B cell (primary cell): ENCODE results near the gene KANTR. TPM values are rescaled to one million over a fixed set of nuclear protein-coding genes. Genes with fewer than 3 reads are reported as not detected.

ENCODE experiments used
- ATAC-seq: fragments of 200-7000 bp; cut with Tn5 transposase; one replicate; pipeline ENCODE4 v1.10.0; 2021; ENCODE audit warnings: low read depth, mild to moderate bottlenecking, moderate number of reproducible peaks, moderate library complexity
- CTCF ChIA-PET: fragments of 350-600 bp; sonication (Branson Sonifier 250); formaldehyde crosslinking; loops from one replicate; lab custom pipeline; 2021; ENCODE audit warnings: antibody characterized with exemption, inconsistent platforms; lab: Charles Lee
- POLR2A ChIA-PET: fragments of 350-600 bp; sonication (Branson Sonifier 250); formaldehyde crosslinking; loops from one replicate; lab custom pipeline; 2021; ENCODE audit warnings: antibody characterized with exemption; lab: Charles Lee
- DNase-seq: peaks from one replicate; pipeline ENCODE4 v3.0.0; 2013
- H2AFZ ChIP-seq: 2 replicates; pipeline ENCODE4 v1.6.1; 2012; ENCODE audit warnings: mild to moderate bottlenecking, low read depth, low read length; ENCODE audit not compliant: insufficient read depth, poor library complexity, severe bottlenecking
- H3K27ac ChIP-seq, 2 donors: 1 replicate in 1 of 2; 2 replicates in 1 of 2; pipeline ENCODE4 v1.5.1; 2012 to 2013; ENCODE audit warnings: low read length in 2 of 2, mild to moderate bottlenecking in 2 of 2, moderate library complexity in 1 of 2
- H3K27me3 ChIP-seq, 4 experiments: fragments of 200-600 bp in 1 of 4; sonication (generic) in 1 of 4; replicated peaks in 1 of 4; 1 replicate in 2 of 4; 2 replicates in 2 of 4; pipeline versions ENCODE4 v1.6.1 to v1.7.0; 2013 to 2016; ENCODE audit warnings: low read length in 3 of 4, mild to moderate bottlenecking in 2 of 4, mixed read lengths in 1 of 4, moderate library complexity in 1 of 4; ENCODE audit not compliant: insufficient read depth in 4 of 4, control insufficient read depth in 3 of 4; ENCODE audit errors: control extremely low read depth in 1 of 4
- H3K36me3 ChIP-seq, 2 experiments: replicated peaks in 1 of 2; 1 replicate in 1 of 2; 2 replicates in 1 of 2; pipeline versions ENCODE4 v1.6.1 to v1.7.1; 2013; ENCODE audit warnings: low read length in 1 of 2; ENCODE audit not compliant: insufficient read depth in 2 of 2, control insufficient read depth in 1 of 2; ENCODE audit errors: control extremely low read depth in 1 of 2, extremely low read depth in 1 of 2
- H3K4me1 ChIP-seq, 2 donors: fragments of 200-600 bp in 1 of 2; sonication (generic) in 1 of 2; 1 replicate in 1 of 2; 2 replicates in 1 of 2; pipeline versions ENCODE4 v1.5.1 to v1.6.1; 2013 to 2017; ENCODE audit warnings: low read length in 2 of 2; ENCODE audit not compliant: control insufficient read depth in 2 of 2, insufficient read depth in 2 of 2
- H3K4me2 ChIP-seq: replicated peaks from 2 replicates; pipeline ENCODE3; 2012; ENCODE audit warnings: mild to moderate bottlenecking, low read depth, low read length; ENCODE audit not compliant: poor library complexity, severe bottlenecking
- H3K4me3 ChIP-seq, 5 experiments: fragments of 200-600 bp in 1 of 5; sonication (generic) in 1 of 5; 1 replicate in 3 of 5; 2 replicates in 2 of 5; pipeline versions ENCODE4 v1.5.1 to v1.7.0; 2011 to 2016; ENCODE audit warnings: low read length in 4 of 5, mild to moderate bottlenecking in 4 of 5, low read depth in 2 of 5, control low read depth in 1 of 5, moderate library complexity in 1 of 5; ENCODE audit not compliant: insufficient read depth in 1 of 5; ENCODE audit errors: control extremely low read depth in 1 of 5, extremely low read depth in 1 of 5
- H3K79me2 ChIP-seq: fragments of 200-600 bp; sonication (generic); one replicate; pipeline ENCODE4 v1.6.0; 2016; ENCODE audit warnings: low read length; ENCODE audit not compliant: control insufficient read depth, insufficient read depth
- H3K9ac ChIP-seq: fragments of 200-600 bp; sonication (generic); 2 replicates; pipeline ENCODE4 v1.6.1; 2017; ENCODE audit warnings: mild to moderate bottlenecking, low read length, moderate library complexity
- H3K9me3 ChIP-seq, 3 donors: one replicate each; pipeline versions ENCODE4 v1.6.1 to v1.7.1; 2013; ENCODE audit warnings: low read length in 2 of 3; ENCODE audit not compliant: control insufficient read depth in 2 of 3, insufficient read depth in 1 of 3; ENCODE audit errors: control extremely low read depth in 1 of 3
- H4K20me1 ChIP-seq: 2 replicates; pipeline ENCODE4 v1.6.0; 2012; ENCODE audit warnings: mild to moderate bottlenecking, low read length; ENCODE audit not compliant: insufficient read depth, control insufficient read depth, poor library complexity, severe bottlenecking
- H3K27ac Mint-ChIP-seq: one replicate; pipeline ENCODE4 v1.8.0; 2021; ENCODE audit warnings: mixed read lengths
- H3K27me3 Mint-ChIP-seq: one replicate; pipeline ENCODE4 v1.8.0; 2021; ENCODE audit warnings: mixed read lengths
- H3K4me1 Mint-ChIP-seq: one replicate; pipeline ENCODE4 v1.8.0; 2021; ENCODE audit warnings: mixed read lengths
- H3K4me3 Mint-ChIP-seq: one replicate; pipeline ENCODE4 v1.8.0; 2021; ENCODE audit warnings: mixed read lengths
- H3K9me3 Mint-ChIP-seq: one replicate; pipeline ENCODE4 v1.8.0; 2022; ENCODE audit warnings: mixed read lengths; ENCODE audit not compliant: insufficient read depth
- EZH2 ChIP-seq: IDR thresholded peaks from 2 replicates; pipeline ENCODE4 v1.6.1; 2012; ENCODE audit warnings: borderline replicate concordance, low read depth, mild to moderate bottlenecking, moderate library complexity, low read length; ENCODE audit not compliant: insufficient read depth, poor library complexity, severe bottlenecking
- WGBS: methylation state at CpG from one replicate; pipeline ENCODE4 v1.1.5; 2013; ENCODE audit warnings: missing lambda C conversion rate; ENCODE audit not compliant: insufficient coverage; 5-methylcytosine and 5-hydroxymethylcytosine counted together
- intact Hi-C: fragments of 100-400 bp; cut with micrococcal nuclease; formaldehyde crosslinking; loops from one replicate; pipeline ENCODE4 v1.10.0; 2022
- polyA plus RNA-seq: library from polyadenylated mRNA; depleted of rRNA; stranded (reverse); fragments of >200 nt; gene quantifications from 2 replicates; pipeline ENCODE4 v1.2.3, GENCODE V29; 2012
- total RNA-seq, 2 donors: library from RNA; stranded (reverse); fragments of 120-200 nt in 1 of 2; gene quantifications; 1 replicate in 1 of 2; 2 replicates in 1 of 2; pipeline versions ENCODE4 v1.2.3 to v1.2.4, GENCODE V29; 2013 to 2022
- TF ChIP-seq, protein P1 (sequence below): fragments of 200-600 bp; IDR thresholded peaks from one replicate; pipeline ENCODE4 v1.8.0; 2022; ENCODE audit warnings: antibody characterized with exemption, mild to moderate bottlenecking

KANTR gene
- total and polyA plus RNA-seq, 2 donors (not counting 1 experiment from before 2014, with no cell fraction given) = 6.7 to 26.8 TPM

DNA sequence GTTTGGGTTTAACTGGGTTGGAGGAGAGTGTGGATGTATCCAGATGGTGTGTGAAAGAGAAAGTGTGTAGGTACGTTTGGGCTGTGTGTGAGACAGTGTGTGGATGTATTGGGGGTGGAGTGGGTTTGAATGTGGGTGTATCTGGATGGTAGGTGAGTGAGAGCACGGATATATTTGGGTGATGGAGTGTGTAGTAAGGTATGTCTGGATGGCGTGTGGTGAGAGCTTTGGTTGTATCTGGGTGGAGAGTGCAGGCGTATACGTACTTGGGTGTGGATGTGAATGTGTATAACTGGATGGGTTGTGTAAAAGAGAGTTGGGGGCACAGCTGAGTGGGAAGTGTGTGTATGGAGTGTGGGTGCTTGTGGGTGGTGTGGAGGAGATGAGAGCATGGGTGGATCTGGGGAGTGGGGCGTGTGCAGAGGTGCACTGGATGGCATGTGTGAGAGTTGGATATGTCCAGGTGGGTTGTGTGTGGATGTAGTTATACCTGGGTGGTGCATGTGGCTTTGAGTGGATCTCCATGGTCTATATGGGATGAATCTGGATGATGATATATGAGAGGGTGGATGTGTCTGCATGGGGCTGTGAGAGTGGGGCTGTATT is 38.6 kb upstream of the KANTR start:
- Histone ChIP-seq H2AFZ (no peak overlapping the region), H3K9me3 (no peaks in the 10 kb centered on the region), H3K4me2 (no peak overlapping the region), H3K4me3 (no peak overlapping the region), H3K9ac (no peak overlapping the region), H3K27ac (no peak overlapping the region), H3K27me3 (no peaks in the 10 kb centered on the region), H4K20me1 (no peaks in the 10 kb centered on the region), H3K36me3 (no peaks in the 10 kb centered on the region), H3K4me1 (no peaks in the 10 kb centered on the region), H3K79me2 (no peaks in the 10 kb centered on the region)
- no peak for TF ChIP-seq EZH2
- TF ChIP-seq, protein P1, sequence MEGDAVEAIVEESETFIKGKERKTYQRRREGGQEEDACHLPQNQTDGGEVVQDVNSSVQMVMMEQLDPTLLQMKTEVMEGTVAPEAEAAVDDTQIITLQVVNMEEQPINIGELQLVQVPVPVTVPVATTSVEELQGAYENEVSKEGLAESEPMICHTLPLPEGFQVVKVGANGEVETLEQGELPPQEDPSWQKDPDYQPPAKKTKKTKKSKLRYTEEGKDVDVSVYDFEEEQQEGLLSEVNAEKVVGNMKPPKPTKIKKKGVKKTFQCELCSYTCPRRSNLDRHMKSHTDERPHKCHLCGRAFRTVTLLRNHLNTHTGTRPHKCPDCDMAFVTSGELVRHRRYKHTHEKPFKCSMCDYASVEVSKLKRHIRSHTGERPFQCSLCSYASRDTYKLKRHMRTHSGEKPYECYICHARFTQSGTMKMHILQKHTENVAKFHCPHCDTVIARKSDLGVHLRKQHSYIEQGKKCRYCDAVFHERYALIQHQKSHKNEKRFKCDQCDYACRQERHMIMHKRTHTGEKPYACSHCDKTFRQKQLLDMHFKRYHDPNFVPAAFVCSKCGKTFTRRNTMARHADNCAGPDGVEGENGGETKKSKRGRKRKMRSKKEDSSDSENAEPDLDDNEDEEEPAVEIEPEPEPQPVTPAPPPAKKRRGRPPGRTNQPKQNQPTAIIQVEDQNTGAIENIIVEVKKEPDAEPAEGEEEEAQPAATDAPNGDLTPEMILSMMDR = no peak
- Mint-ChIP-seq H3K27ac (no peak overlapping the region), H3K4me1 (no peaks in the 10 kb centered on the region), H3K27me3 (no peaks in the 10 kb centered on the region), H3K9me3 (no peaks in the 10 kb centered on the region), H3K4me3 (no peak overlapping the region)
- intact Hi-C loops = no loop called here
- ATAC-seq (no peak), DNase-seq (no peak)
- ChIA-PET POLR2A (no interaction called here), CTCF (no interaction called here)
- WGBS = 83% methylated on average over 6 of the region's 6 CpGs

DNA sequence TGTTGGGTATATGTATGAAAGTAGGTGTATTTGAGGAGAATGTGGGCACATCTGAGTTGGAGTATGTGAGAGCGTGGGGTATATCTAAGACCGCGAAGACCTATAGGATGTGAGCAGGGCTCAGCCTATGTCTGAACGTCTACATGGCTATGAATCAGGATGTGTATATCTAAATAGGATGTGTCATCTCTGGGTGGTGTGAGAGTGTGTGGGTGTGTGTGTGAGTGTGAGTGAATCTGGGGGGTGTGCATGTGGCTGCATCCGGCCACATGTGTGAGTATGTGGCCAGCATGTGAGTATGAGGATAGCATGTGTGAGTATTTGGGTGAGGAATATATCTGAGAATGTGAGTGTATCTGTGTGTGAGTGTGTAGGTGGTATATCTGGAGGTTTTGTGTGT is 37.6 kb upstream of the KANTR start:
- H3K27ac Mint-ChIP-seq = no peak overlapping the region
- TF ChIP-seq, protein P1 = no peak
- POLR2A ChIA-PET = no interaction called here

More for the DNA sequence above, 37.6 kb upstream of the KANTR start:
- H3K4me1 ChIP-seq = no peaks in the 10 kb centered on the region
- no peaks in the 10 kb centered on the region for H3K36me3 ChIP-seq
- Mint-ChIP-seq H3K4me1 (no peaks in the 10 kb centered on the region), H3K4me3 (no peak overlapping the region), H3K27me3 (no peaks in the 10 kb centered on the region), H3K9me3 (no peaks in the 10 kb centered on the region)
- no peaks in the 10 kb centered on the region for H3K9me3 ChIP-seq
- no peak overlapping the region for H3K4me2 ChIP-seq
- H3K4me3 ChIP-seq = no peak overlapping the region
- H3K27ac ChIP-seq = no peak overlapping the region
- CTCF ChIA-PET = no interaction called here
- DNase-seq = no peak
- 94% methylated on average over 3 of the region's 5 CpGs for WGBS
- H2AFZ ChIP-seq = no peak overlapping the region
- H4K20me1 ChIP-seq = no peaks in the 10 kb centered on the region
- no peaks in the 10 kb centered on the region for H3K79me2 ChIP-seq
- ATAC-seq = no peak
- no peak overlapping the region for H3K9ac ChIP-seq
- H3K27me3 ChIP-seq = no peaks in the 10 kb centered on the region
- intact Hi-C loops = no loop called here
